Measurements from ENCODE around the gene ELOVL7. TPM values are rescaled to one million over a fixed set of nuclear protein-coding genes. Genes with fewer than 3 reads are reported as not detected.
"Not testable (repeated sequence)": the region's sequence is repeated elsewhere in the genome, so short reads cannot be mapped to it uniquely, and the experiment has no call there.

ELOVL7 gene
- 1 to 10 TPM; 2.7 to 5.9 TPM for total RNA-seq

- Mint-ChIP-seq H3K9me3 (no peaks in the 10 kb centered on the region), H3K36me3 (ENCODE audit: insufficient read depth in 2 of 2) (peaks cover 1 to 4% of the 10 kb centered on the region in 2 donors), H3K27ac (no peak within 1 kb of the TSS), H3K27me3 (ENCODE audit: low read depth) (peaks cover 56% of the 10 kb centered on the region), H3K4me3 (peak within 1 kb of the TSS; percentile 89 to 92), H3K4me1 (ENCODE audit: low read depth) (peaks cover 7% of the 10 kb centered on the region)
- DNase-seq (peak; percentile 78 to 80), ATAC-seq (replicated peaks in 1 of 2) (peak; percentile 95 to 96)
Measured at GRCh38 chr5:60843936-60844905, at the start of gene ELOVL7. Gene ELOVL7, minus strand, starts transcription at chr5:60844269. Its CDS starts 56,872 bp downstream, at chr5:60787397.

GRCh38 chr5:60893521-60893920 lies 49.5 kb upstream of the ELOVL7 start:
- H3K27me3 Mint-ChIP-seq (ENCODE audit: low read depth): no peaks in the 10 kb centered on the region
- peaks cover 0 to 3% of the 10 kb centered on the region in 2 donors for H3K9me3 Mint-ChIP-seq
- no peak for DNase-seq
- ATAC-seq (replicated peaks in 1 of 2): no peak
- no peak overlapping the region for H3K4me3 Mint-ChIP-seq
- no peak overlapping the region for H3K27ac Mint-ChIP-seq
- peaks cover 4 to 21% of the 10 kb centered on the region in 2 donors for H3K36me3 Mint-ChIP-seq (ENCODE audit: insufficient read depth in 2 of 2)
- H3K4me1 Mint-ChIP-seq (ENCODE audit: low read depth): peaks cover 6% of the 10 kb centered on the region

GRCh38 chr5:60891667-60892066 lies 47.6 kb upstream of the ELOVL7 start:
- H3K36me3 Mint-ChIP-seq (ENCODE audit: insufficient read depth in 2 of 2): peaks cover 0 to 17% of the 10 kb centered on the region in 2 donors
- no peak overlapping the region for H3K4me3 Mint-ChIP-seq
- no peaks in the 10 kb centered on the region for H3K27me3 Mint-ChIP-seq (ENCODE audit: low read depth)
- DNase-seq (no peak), ATAC-seq (replicated peaks in 1 of 2) (no peak)
- H3K9me3 Mint-ChIP-seq: peaks cover 0 to 3% of the 10 kb centered on the region in 2 donors
- H3K4me1 Mint-ChIP-seq (ENCODE audit: low read depth): peaks cover 10% of the 10 kb centered on the region
- H3K27ac Mint-ChIP-seq: no peak overlapping the region

GRCh38 chr5:60888359-60889061 lies 44.4 kb upstream of the ELOVL7 start:
- ATAC-seq (replicated peaks in 1 of 2): no peak
- H3K27me3 Mint-ChIP-seq (ENCODE audit: low read depth): no peaks in the 10 kb centered on the region

GRCh38 chr5:60887746-60888145 lies 43.7 kb upstream of the ELOVL7 start:
- ATAC-seq (replicated peaks in 1 of 2) (no peak), DNase-seq (no peak)
- Mint-ChIP-seq H3K36me3 (ENCODE audit: insufficient read depth in 2 of 2) (peaks cover 2 to 6% of the 10 kb centered on the region in 2 donors), H3K4me3 (no peak overlapping the region), H3K27ac (no peak overlapping the region), H3K27me3 (ENCODE audit: low read depth) (no peaks in the 10 kb centered on the region), H3K9me3 (no peaks in the 10 kb centered on the region), H3K4me1 (ENCODE audit: low read depth) (peaks cover 10% of the 10 kb centered on the region)

More at GRCh38 chr5:60888359-60889061, 44.4 kb upstream of the ELOVL7 start:
- Mint-ChIP-seq H3K4me1 (ENCODE audit: low read depth) (peaks cover 10% of the 10 kb centered on the region), H3K4me3 (no peak overlapping the region), H3K27ac (peak overlapping the region; percentile 26), H3K36me3 (ENCODE audit: insufficient read depth in 2 of 2) (peaks cover 2 to 10% of the 10 kb centered on the region in 2 donors), H3K9me3 (peaks cover 0 to 3% of the 10 kb centered on the region in 2 donors)
- DNase-seq: no peak

- H3K9me3 Mint-ChIP-seq: no peaks in the 10 kb centered on the region
- DNase-seq (no peak), ATAC-seq (replicated peaks in 1 of 2) (no peak)
- H3K36me3 Mint-ChIP-seq (ENCODE audit: insufficient read depth in 2 of 2): peaks cover 2 to 9% of the 10 kb centered on the region in 2 donors
- H3K27ac Mint-ChIP-seq: no peak overlapping the region
- no peak overlapping the region for H3K4me3 Mint-ChIP-seq
- no peaks in the 10 kb centered on the region for H3K27me3 Mint-ChIP-seq (ENCODE audit: low read depth)
- peaks cover 10% of the 10 kb centered on the region for H3K4me1 Mint-ChIP-seq (ENCODE audit: low read depth)
Measured at GRCh38 chr5:60887096-60887495, 43.0 kb upstream of the ELOVL7 start.

GRCh38 chr5:60886158-60886557 lies 42.1 kb upstream of the ELOVL7 start:
- no peaks in the 10 kb centered on the region for H3K27me3 Mint-ChIP-seq (ENCODE audit: low read depth)
- peaks cover 2 to 11% of the 10 kb centered on the region in 2 donors for H3K36me3 Mint-ChIP-seq (ENCODE audit: insufficient read depth in 2 of 2)
- H3K4me1 Mint-ChIP-seq (ENCODE audit: low read depth): peaks cover 10% of the 10 kb centered on the region
- no peak for ATAC-seq (replicated peaks in 1 of 2)
- no peak overlapping the region for H3K27ac Mint-ChIP-seq
- H3K4me3 Mint-ChIP-seq: no peak overlapping the region
- H3K9me3 Mint-ChIP-seq: no peaks in the 10 kb centered on the region
- DNase-seq: no peak

GRCh38 chr5:60883229-60883628 lies 39.2 kb upstream of the ELOVL7 start:
- ATAC-seq (replicated peaks in 1 of 2): no peak
- Mint-ChIP-seq H3K4me3 (no peak overlapping the region), H3K27me3 (ENCODE audit: low read depth) (no peaks in the 10 kb centered on the region), H3K4me1 (ENCODE audit: low read depth) (peaks cover 1% of the 10 kb centered on the region), H3K27ac (no peak overlapping the region), H3K36me3 (ENCODE audit: insufficient read depth in 2 of 2) (peaks cover 9 to 20% of the 10 kb centered on the region in 2 donors), H3K9me3 (peaks cover 11% of the 10 kb centered on the region in 2 donors)
- no peak for DNase-seq

- DNase-seq (no peak), ATAC-seq (replicated peaks in 1 of 2) (no peak)
- no peak overlapping the region for H3K27ac Mint-ChIP-seq
- no peaks in the 10 kb centered on the region for H3K4me1 Mint-ChIP-seq (ENCODE audit: low read depth)
- H3K9me3 Mint-ChIP-seq: peaks cover 6 to 10% of the 10 kb centered on the region in 2 donors
- H3K4me3 Mint-ChIP-seq: no peak overlapping the region
- peaks cover 11 to 16% of the 10 kb centered on the region in 2 donors for H3K36me3 Mint-ChIP-seq (ENCODE audit: insufficient read depth in 2 of 2)
- H3K27me3 Mint-ChIP-seq (ENCODE audit: low read depth): no peaks in the 10 kb centered on the region
Measured at GRCh38 chr5:60872892-60873291, 28.8 kb upstream of the ELOVL7 start.

- Mint-ChIP-seq H3K27me3 (ENCODE audit: low read depth) (no peaks in the 10 kb centered on the region), H3K27ac (no peak overlapping the region), H3K4me3 (no peak overlapping the region), H3K9me3 (peaks cover 6 to 10% of the 10 kb centered on the region in 2 donors), H3K36me3 (ENCODE audit: insufficient read depth in 2 of 2) (peaks cover 11 to 16% of the 10 kb centered on the region in 2 donors), H3K4me1 (ENCODE audit: low read depth) (no peaks in the 10 kb centered on the region)
- no peak for ATAC-seq (replicated peaks in 1 of 2)
- DNase-seq: no peak
Measured at GRCh38 chr5:60870857-60871256, 26.8 kb upstream of the ELOVL7 start.

- not testable (repeated sequence) for H3K9me3 Mint-ChIP-seq; H3K4me3 Mint-ChIP-seq; H3K27me3 Mint-ChIP-seq (ENCODE audit: low read depth); H3K4me1 Mint-ChIP-seq (ENCODE audit: low read depth); DNase-seq; H3K27ac Mint-ChIP-seq; ATAC-seq (replicated peaks in 1 of 2); H3K36me3 Mint-ChIP-seq (ENCODE audit: insufficient read depth in 2 of 2)
Measured at GRCh38 chr5:60860572-60860971, 16.5 kb upstream of the ELOVL7 start.

- no peak overlapping the region for H3K27ac Mint-ChIP-seq
- H3K9me3 Mint-ChIP-seq: no peaks in the 10 kb centered on the region
Measured at GRCh38 chr5:60856066-60856465, 12.0 kb upstream of the ELOVL7 start.

GRCh38 chr5:60852940-60853339 lies 8.9 kb upstream of the ELOVL7 start:
- H3K4me1 Mint-ChIP-seq (ENCODE audit: low read depth): no peaks in the 10 kb centered on the region
- H3K27ac Mint-ChIP-seq: no peak overlapping the region
- H3K36me3 Mint-ChIP-seq (ENCODE audit: insufficient read depth in 2 of 2): no peaks in the 10 kb centered on the region
- H3K27me3 Mint-ChIP-seq (ENCODE audit: low read depth): no peaks in the 10 kb centered on the region
- no peak for DNase-seq
- no peak for ATAC-seq (replicated peaks in 1 of 2)
- no peak overlapping the region for H3K4me3 Mint-ChIP-seq
- H3K9me3 Mint-ChIP-seq: no peaks in the 10 kb centered on the region

More at GRCh38 chr5:60856066-60856465, 12.0 kb upstream of the ELOVL7 start:
- H3K36me3 Mint-ChIP-seq (ENCODE audit: insufficient read depth in 2 of 2): peaks cover 0 to 3% of the 10 kb centered on the region in 2 donors
- no peaks in the 10 kb centered on the region for H3K27me3 Mint-ChIP-seq (ENCODE audit: low read depth)
- no peak overlapping the region for H3K4me3 Mint-ChIP-seq
- H3K4me1 Mint-ChIP-seq (ENCODE audit: low read depth): no peaks in the 10 kb centered on the region
- ATAC-seq (replicated peaks in 1 of 2) (no peak), DNase-seq (no peak)
